ENCODE results near the gene NIP7.

GRCh38 chr16:69314534-69314933 is 25.0 kb upstream of the NIP7 start:
- TF ChIP-seq CTCF (IDR thresholded peaks at IDR 0.05) (no peak), POLR2A (IDR thresholded peaks at IDR 0.05) (no peak)

Measured in body of pancreas (tissue), 4 donors.